T-helper 22 cell (primary cell): ENCODE measurements around the gene PARVA.

ENCODE experiments used
- DNase-seq: peaks from one replicate; pipeline ENCODE4 v3.0.0-alpha.2; 2020; ENCODE audit warnings: low read depth

PARVA gene

GRCh38 chr11:12459865-12460444 lies 82.6 kb downstream of the PARVA start:
- DNase-seq, result no peak

GRCh38 chr11:12460466-12460865 lies 83.1 kb downstream of the PARVA start:
- DNase-seq, result no peak

- DNase-seq, result no peak
Observed at GRCh38 chr11:12461516-12461915, 84.1 kb downstream of the PARVA start.

- no peak for DNase-seq
Observed at GRCh38 chr11:12464303-12464702, 86.9 kb downstream of the PARVA start.

GRCh38 chr11:12465332-12465731 lies 88.0 kb downstream of the PARVA start:
- no peak for DNase-seq

- no peak for DNase-seq
Observed at GRCh38 chr11:12467610-12468009, 90.2 kb downstream of the PARVA start.

GRCh38 chr11:12469451-12469850 lies 92.1 kb downstream of the PARVA start:
- DNase-seq, result no peak

GRCh38 chr11:12470236-12470635 lies 92.9 kb downstream of the PARVA start:
- no peak for DNase-seq

GRCh38 chr11:12472401-12473005 lies 95.1 kb downstream of the PARVA start:
- no peak for DNase-seq

- DNase-seq, result no peak
Observed at GRCh38 chr11:12473381-12473780, 96.0 kb downstream of the PARVA start.

- DNase-seq, result no peak
Observed at GRCh38 chr11:12474871-12475270, 97.5 kb downstream of the PARVA start.

GRCh38 chr11:12478743-12479142 lies 101.4 kb downstream of the PARVA start:
- no peak for DNase-seq

- DNase-seq, result no peak
Observed at GRCh38 chr11:12480401-12480800, 103.0 kb downstream of the PARVA start.

- DNase-seq, result no peak
Observed at GRCh38 chr11:12482839-12483238, 105.5 kb downstream of the PARVA start.

GRCh38 chr11:12483604-12484003 lies 106.2 kb downstream of the PARVA start:
- no peak for DNase-seq

GRCh38 chr11:12485328-12485727 lies 108.0 kb downstream of the PARVA start:
- no peak for DNase-seq

GRCh38 chr11:12489246-12489772 lies 111.9 kb downstream of the PARVA start:
- DNase-seq, result no peak

GRCh38 chr11:12494699-12495098 lies 117.3 kb downstream of the PARVA start:
- DNase-seq, result no peak

GRCh38 chr11:12496181-12497025 lies 119.0 kb downstream of the PARVA start:
- DNase-seq, result no peak

- no peak for DNase-seq
Observed at GRCh38 chr11:12497431-12497830, 120.1 kb downstream of the PARVA start.

- DNase-seq, result no peak
Observed at GRCh38 chr11:12499071-12499470, 121.7 kb downstream of the PARVA start.

GRCh38 chr11:12502046-12502445 lies 124.7 kb downstream of the PARVA start:
- DNase-seq, result no peak

- DNase-seq, result no peak
Observed at GRCh38 chr11:12503039-12503484, 125.7 kb downstream of the PARVA start.
